Measurements from ENCODE around the gene CCDC91.

DNA sequence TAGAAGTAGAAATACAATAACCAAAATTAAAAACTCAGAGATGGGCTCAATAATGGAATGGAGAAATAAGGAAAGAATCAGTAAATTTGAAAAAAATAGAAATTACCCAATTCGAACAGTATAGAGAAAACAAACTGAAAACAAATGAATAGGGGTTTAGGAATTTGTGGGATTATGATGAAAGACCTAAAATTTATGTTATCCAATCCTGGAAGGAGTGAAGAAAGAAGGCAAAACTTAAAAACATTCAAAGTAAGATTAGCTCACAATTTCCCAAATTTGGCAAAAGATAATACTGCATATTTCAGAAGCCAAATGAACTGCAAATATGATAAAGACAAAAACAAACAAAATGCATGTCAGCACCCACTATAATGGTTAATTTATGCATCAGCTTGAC lies 177.1 kb downstream of the CCDC91 start:
- TF ChIP-seq POLR2AphosphoS5 (IDR thresholded peaks at IDR 0.05; ENCODE audit: borderline replicate concordance, low read depth, low read length) (no peak), EZH2 (IDR thresholded peaks at IDR 0.05) (no peak), FOXP2 (optimal IDR thresholded peaks at IDR 0.05; ENCODE audit: control extremely low read depth, extremely low read length, insufficient read depth) (no peak)
